RWPE2 (cell line): ENCODE data around the gene SSU72.

Experiments used
- ATAC-seq: fragments of 200-7000 bp; cut with Tn5 transposase; 3 replicates; pipeline ENCODE4 v1.9.1; 2021; ENCODE audit warnings: low read depth
- DNase-seq: peaks from one replicate; pipeline ENCODE4 v3.0.0-alpha.2; 2020; ENCODE audit warnings: low spot score
- H3K27ac ChIP-seq: fragments of 450-650 bp; 2 replicates; pipeline ENCODE4 v1.5.1; 2017; ENCODE audit warnings: mild to moderate bottlenecking; ENCODE audit not compliant: poor library complexity, severe bottlenecking
- H3K27me3 ChIP-seq: fragments of 250-450 bp; sonication (Bioruptor Pico); 2 replicates; pipeline ENCODE4 v1.5.1; 2021; ENCODE audit warnings: mild to moderate bottlenecking, moderate library complexity; ENCODE audit not compliant: insufficient read depth, poor library complexity, severe bottlenecking
- H3K36me3 ChIP-seq: fragments of 250-450 bp; sonication (Bioruptor Pico); 2 replicates; pipeline ENCODE4 v1.5.1; 2020; ENCODE audit warnings: low read depth, mild to moderate bottlenecking, moderate library complexity
- H3K4me1 ChIP-seq: fragments of 250-450 bp; sonication (Bioruptor Pico); 2 replicates; pipeline ENCODE4 v1.5.1; 2021; ENCODE audit warnings: mild to moderate bottlenecking, moderate library complexity; ENCODE audit not compliant: insufficient read depth, poor library complexity, severe bottlenecking
- H3K4me3 ChIP-seq: fragments of 250-450 bp; sonication (Bioruptor Pico); 2 replicates; pipeline ENCODE4 v1.5.1; 2021; ENCODE audit warnings: mild to moderate bottlenecking, moderate library complexity; ENCODE audit not compliant: severe bottlenecking
- H3K9me3 ChIP-seq: fragments of 250-450 bp; sonication (Bioruptor Pico); 2 replicates; pipeline ENCODE4 v1.5.1; 2021; ENCODE audit warnings: mild to moderate bottlenecking, moderate library complexity; ENCODE audit not compliant: severe bottlenecking
- CTCF ChIP-seq: fragments of 450-650 bp; IDR thresholded peaks from one replicate; pipeline ENCODE4 v1.5.1; 2017; ENCODE audit warnings: mild to moderate bottlenecking, moderate library complexity; ENCODE audit not compliant: poor library complexity, severe bottlenecking

SSU72 gene

GRCh38 chr1:1583347-1584010, 8.8 kb upstream of the SSU72 start:
- H3K4me3 ChIP-seq: no peak overlapping the region
- no peaks in the 10 kb centered on the region for H3K27me3 ChIP-seq
- TF ChIP-seq CTCF: no peak
- no peak for ATAC-seq
- no peaks in the 10 kb centered on the region for H3K4me1 ChIP-seq
- H3K9me3 ChIP-seq: no peaks in the 10 kb centered on the region
- H3K36me3 ChIP-seq: no peaks in the 10 kb centered on the region
- DNase-seq: no peak
- H3K27ac ChIP-seq: no peak overlapping the region

- Histone ChIP-seq H3K4me3 (no peak overlapping the region), H3K36me3 (no peaks in the 10 kb centered on the region), H3K27ac (no peak overlapping the region), H3K4me1 (no peaks in the 10 kb centered on the region), H3K27me3 (no peaks in the 10 kb centered on the region), H3K9me3 (no peaks in the 10 kb centered on the region)
- DNase-seq: no peak
- TF ChIP-seq CTCF: no peak
- ATAC-seq: no peak
These were observed 8.1 kb upstream of the SSU72 start for GRCh38 chr1:1582585-1583346.

DNA sequence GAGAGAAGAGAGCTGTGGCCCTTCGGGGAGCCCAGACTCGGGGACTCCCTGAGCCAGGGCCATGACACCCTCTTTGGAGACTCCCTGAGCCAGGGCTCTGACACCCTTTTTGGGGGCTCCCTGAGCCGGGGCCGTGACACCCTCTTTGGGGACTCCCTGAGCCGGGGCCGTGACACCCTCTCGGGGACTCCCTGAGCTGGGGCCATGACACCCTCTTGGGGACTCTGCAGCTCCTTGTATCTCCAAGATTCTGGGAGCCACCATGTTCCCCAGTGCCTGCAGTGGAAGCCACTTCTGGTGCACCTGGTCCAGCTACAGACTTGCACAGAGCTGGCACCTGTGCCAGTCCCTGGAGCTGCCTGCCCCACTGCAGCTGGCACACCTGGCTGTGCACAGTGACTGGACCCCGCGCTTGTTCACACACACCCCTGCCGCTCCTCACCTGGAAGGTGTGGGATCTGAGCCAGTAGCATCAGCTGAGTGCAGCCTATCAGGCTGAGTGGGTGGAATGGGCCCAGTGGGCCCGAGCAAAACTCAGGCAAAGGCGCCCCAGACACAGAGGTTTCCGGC, 3.8 kb upstream of the SSU72 start:
- no peak for TF ChIP-seq CTCF
- no peak for DNase-seq
- H3K27me3 ChIP-seq: no peaks in the 10 kb centered on the region
- H3K4me3 ChIP-seq: no peak overlapping the region
- no peaks in the 10 kb centered on the region for H3K36me3 ChIP-seq
- no peak for ATAC-seq
- peaks cover 8% of the 10 kb centered on the region for H3K4me1 ChIP-seq
- H3K9me3 ChIP-seq: no peaks in the 10 kb centered on the region
- H3K27ac ChIP-seq: no peak overlapping the region

GRCh38 chr1:1577367-1578011, 2.8 kb upstream of the SSU72 start:
- no peak overlapping the region for H3K4me3 ChIP-seq
- peaks cover 8% of the 10 kb centered on the region for H3K4me1 ChIP-seq
- no peaks in the 10 kb centered on the region for H3K27me3 ChIP-seq
- H3K27ac ChIP-seq: no peak overlapping the region
- peaks cover 6% of the 10 kb centered on the region for H3K36me3 ChIP-seq
- DNase-seq (no peak), ATAC-seq (no peak)
- TF ChIP-seq CTCF: no peak
- H3K9me3 ChIP-seq: no peaks in the 10 kb centered on the region
